ENCODE measurements around the gene GPC1.

GPC1 gene

GRCh38 chr2:240428245-240428644, 7.2 kb upstream of the GPC1 start:
- no peak overlapping the region for H2AFZ ChIP-seq (ENCODE audit: low read depth, low read length)
- H4K20me1 ChIP-seq (ENCODE audit: insufficient read depth, low read length), result no peaks in the 10 kb centered on the region
- H3K27me3 ChIP-seq (ENCODE audit: low read depth, low read length), result no peaks in the 10 kb centered on the region
- no peaks in the 10 kb centered on the region for H3K4me1 ChIP-seq (ENCODE audit: low read length)
- no peaks in the 10 kb centered on the region for H3K79me2 ChIP-seq (ENCODE audit: low read length)
- no peak overlapping the region for H3K27ac ChIP-seq (ENCODE audit: low read length)
- no peak overlapping the region for H3K4me2 ChIP-seq (ENCODE audit: low read length)
- no peak overlapping the region for H3K9ac ChIP-seq (ENCODE audit: low read length)
- H3K9me3 ChIP-seq (ENCODE audit: insufficient read depth, low read length), result no peaks in the 10 kb centered on the region
- H3K36me3 ChIP-seq (replicated peaks; ENCODE audit: low read depth, low read length), result no peaks in the 10 kb centered on the region
- no peak overlapping the region for H3K4me3 ChIP-seq (ENCODE audit: low read length)
- TF ChIP-seq CTCF (IDR thresholded peaks at IDR 0.05; ENCODE audit: low read depth, low read length) (no peak), EZH2phosphoT487 (IDR thresholded peaks at IDR 0.05; ENCODE audit: low read depth) (no peak)

- no peak overlapping the region for H3K4me2 ChIP-seq (ENCODE audit: low read length)
- no peak overlapping the region for H3K9ac ChIP-seq (ENCODE audit: low read length)
- TF ChIP-seq CTCF (IDR thresholded peaks at IDR 0.05; ENCODE audit: low read depth, low read length), result no peak
- no peak for TF ChIP-seq EZH2phosphoT487 (IDR thresholded peaks at IDR 0.05; ENCODE audit: low read depth)
- H3K4me3 ChIP-seq (ENCODE audit: low read length), result no peak overlapping the region
- no peak overlapping the region for H3K27ac ChIP-seq (ENCODE audit: low read length)
- no peaks in the 10 kb centered on the region for H3K79me2 ChIP-seq (ENCODE audit: low read length)
- H3K36me3 ChIP-seq (replicated peaks; ENCODE audit: low read depth, low read length), result no peaks in the 10 kb centered on the region
- H4K20me1 ChIP-seq (ENCODE audit: insufficient read depth, low read length), result no peaks in the 10 kb centered on the region
- no peak overlapping the region for H2AFZ ChIP-seq (ENCODE audit: low read depth, low read length)
- H3K9me3 ChIP-seq (ENCODE audit: insufficient read depth, low read length), result no peaks in the 10 kb centered on the region
- no peaks in the 10 kb centered on the region for H3K4me1 ChIP-seq (ENCODE audit: low read length)
- no peaks in the 10 kb centered on the region for H3K27me3 ChIP-seq (ENCODE audit: low read depth, low read length)
Measured at GRCh38 chr2:240429341-240429871, 6.1 kb upstream of the GPC1 start.

- H3K27ac ChIP-seq (ENCODE audit: low read length), result no peak overlapping the region
- H3K9me3 ChIP-seq (ENCODE audit: insufficient read depth, low read length), result no peaks in the 10 kb centered on the region
- H3K9ac ChIP-seq (ENCODE audit: low read length), result no peak overlapping the region
- H3K4me1 ChIP-seq (ENCODE audit: low read length), result no peaks in the 10 kb centered on the region
- H3K79me2 ChIP-seq (ENCODE audit: low read length), result no peaks in the 10 kb centered on the region
- H3K4me2 ChIP-seq (ENCODE audit: low read length), result no peak overlapping the region
- TF ChIP-seq CTCF (IDR thresholded peaks at IDR 0.05; ENCODE audit: low read depth, low read length), result no peak
- no peak for TF ChIP-seq EZH2phosphoT487 (IDR thresholded peaks at IDR 0.05; ENCODE audit: low read depth)
- H4K20me1 ChIP-seq (ENCODE audit: insufficient read depth, low read length), result no peaks in the 10 kb centered on the region
- no peak overlapping the region for H3K4me3 ChIP-seq (ENCODE audit: low read length)
- no peaks in the 10 kb centered on the region for H3K27me3 ChIP-seq (ENCODE audit: low read depth, low read length)
- H2AFZ ChIP-seq (ENCODE audit: low read depth, low read length), result no peak overlapping the region
- H3K36me3 ChIP-seq (replicated peaks; ENCODE audit: low read depth, low read length), result no peaks in the 10 kb centered on the region
Measured at GRCh38 chr2:240429872-240430491, 5.5 kb upstream of the GPC1 start.

GRCh38 chr2:240430595-240430994, 4.9 kb upstream of the GPC1 start:
- TF ChIP-seq CTCF (IDR thresholded peaks at IDR 0.05; ENCODE audit: low read depth, low read length), result no peak
- TF ChIP-seq EZH2phosphoT487 (IDR thresholded peaks at IDR 0.05; ENCODE audit: low read depth), result no peak
- Histone ChIP-seq H3K4me3 (ENCODE audit: low read length) (no peak overlapping the region), H3K4me2 (ENCODE audit: low read length) (no peak overlapping the region), H3K9me3 (ENCODE audit: insufficient read depth, low read length) (no peaks in the 10 kb centered on the region), H3K4me1 (ENCODE audit: low read length) (no peaks in the 10 kb centered on the region), H3K36me3 (replicated peaks; ENCODE audit: low read depth, low read length) (no peaks in the 10 kb centered on the region), H4K20me1 (ENCODE audit: insufficient read depth, low read length) (no peaks in the 10 kb centered on the region), H2AFZ (ENCODE audit: low read depth, low read length) (no peak overlapping the region), H3K27ac (ENCODE audit: low read length) (no peak overlapping the region), H3K9ac (ENCODE audit: low read length) (no peak overlapping the region), H3K79me2 (ENCODE audit: low read length) (no peaks in the 10 kb centered on the region), H3K27me3 (ENCODE audit: low read depth, low read length) (no peaks in the 10 kb centered on the region)

Measured in OCI-LY3 (cell line).